Measurements from ENCODE around the gene PCDHGC5. TPM values are rescaled to one million over a fixed set of nuclear protein-coding genes. Genes with fewer than 3 reads are reported as not detected.

PCDHGC5 gene
- total RNA-seq, 1 donor from 2014 or later, result 1.4 TPM

GRCh38 chr5:141524604-141525597 is 36.0 kb downstream of the PCDHGC5 start:
- H3K36me3 ChIP-seq, result peaks cover 67% of the 10 kb centered on the region
- ATAC-seq (peak; percentile 96), DNase-seq (peak; percentile 89)
- no peaks in the 10 kb centered on the region for H3K27me3 ChIP-seq
- H3K27ac ChIP-seq, result peak overlapping the region; percentile 70
- peak; percentile 99 for TF ChIP-seq CTCF (IDR thresholded peaks at IDR 0.05)
- H3K4me3 ChIP-seq, result no peak overlapping the region
- intact Hi-C loops (cut with DNase I), result no loop called here
- H3K4me1 ChIP-seq, result peaks cover 72% of the 10 kb centered on the region
- no peaks in the 10 kb centered on the region for H3K9me3 ChIP-seq

GRCh38 chr5:141525653-141526052 is 36.8 kb downstream of the PCDHGC5 start:
- DNase-seq (no peak), ATAC-seq (no peak)
- peaks cover 64% of the 10 kb centered on the region for H3K36me3 ChIP-seq
- no peak overlapping the region for H3K4me3 ChIP-seq
- no peak for TF ChIP-seq CTCF (IDR thresholded peaks at IDR 0.05)
- H3K4me1 ChIP-seq, result peaks cover 69% of the 10 kb centered on the region
- H3K27me3 ChIP-seq, result no peaks in the 10 kb centered on the region
- H3K27ac ChIP-seq, result peak overlapping the region; percentile 70
- intact Hi-C loops (cut with DNase I), result no loop called here
- H3K9me3 ChIP-seq, result no peaks in the 10 kb centered on the region

GRCh38 chr5:141527426-141527825 is 38.5 kb downstream of the PCDHGC5 start:
- Histone ChIP-seq H3K4me3 (no peak overlapping the region), H3K4me1 (peaks cover 51% of the 10 kb centered on the region), H3K36me3 (peaks cover 74% of the 10 kb centered on the region), H3K27me3 (no peaks in the 10 kb centered on the region), H3K27ac (peak overlapping the region; percentile 77), H3K9me3 (no peaks in the 10 kb centered on the region)
- intact Hi-C loops (cut with DNase I), result no loop called here
- ATAC-seq (no peak), DNase-seq (no peak)
- no peak for TF ChIP-seq CTCF (IDR thresholded peaks at IDR 0.05)

- ATAC-seq (no peak), DNase-seq (no peak)
- no peak overlapping the region for H3K4me3 ChIP-seq
- intact Hi-C loops (cut with DNase I), result no loop called here
- H3K27ac ChIP-seq, result peak overlapping the region; percentile 77
- peaks cover 41% of the 10 kb centered on the region for H3K4me1 ChIP-seq
- H3K9me3 ChIP-seq, result no peaks in the 10 kb centered on the region
- no peak for TF ChIP-seq CTCF (IDR thresholded peaks at IDR 0.05)
- peaks cover 75% of the 10 kb centered on the region for H3K36me3 ChIP-seq
- H3K27me3 ChIP-seq, result no peaks in the 10 kb centered on the region
Observed at GRCh38 chr5:141528291-141528984, 39.6 kb downstream of the PCDHGC5 start.

GRCh38 chr5:141529002-141529401 is 40.1 kb downstream of the PCDHGC5 start:
- peaks cover 37% of the 10 kb centered on the region for H3K4me1 ChIP-seq
- TF ChIP-seq CTCF (IDR thresholded peaks at IDR 0.05), result no peak
- H3K36me3 ChIP-seq, result peaks cover 75% of the 10 kb centered on the region
- peak overlapping the region; percentile 77 for H3K27ac ChIP-seq
- intact Hi-C loops (cut with DNase I), result no loop called here
- H3K9me3 ChIP-seq, result no peaks in the 10 kb centered on the region
- DNase-seq (no peak), ATAC-seq (no peak)
- H3K4me3 ChIP-seq, result no peak overlapping the region
- no peaks in the 10 kb centered on the region for H3K27me3 ChIP-seq

All from upper lobe of right lung (tissue), 1 donor.